Measurements from ENCODE around the gene ILDR2.

ILDR2 gene

GRCh38 chr1:166975361-166976129 is at the start of gene ILDR2:
ILDR2 (minus strand) TSS chr1:166975540; CDS start chr1:166975268, 272 bp downstream.
- no peak for DNase-seq

GRCh38 chr1:167022384-167022783 is 47.0 kb upstream of the ILDR2 start:
- no peak for DNase-seq

GRCh38 chr1:167016100-167016750 is 40.9 kb upstream of the ILDR2 start:
- DNase-seq = no peak

- no peak for DNase-seq
These were observed 38.0 kb upstream of the ILDR2 start for GRCh38 chr1:167013108-167013929.

GRCh38 chr1:167012570-167012969 is 37.2 kb upstream of the ILDR2 start:
- no peak for DNase-seq

GRCh38 chr1:167011560-167012191 is 36.3 kb upstream of the ILDR2 start:
- DNase-seq = no peak

GRCh38 chr1:167003711-167004110 is 28.4 kb upstream of the ILDR2 start:
- DNase-seq = no peak

GRCh38 chr1:167002354-167002753 is 27.0 kb upstream of the ILDR2 start:
- no peak for DNase-seq

- no peak for DNase-seq
These were observed 25.2 kb upstream of the ILDR2 start for GRCh38 chr1:167000546-167000945.

- DNase-seq = no peak
These were observed 24.2 kb upstream of the ILDR2 start for GRCh38 chr1:166999500-167000055.

- DNase-seq = no peak
These were observed 23.7 kb upstream of the ILDR2 start for GRCh38 chr1:166999075-166999474.

- no peak for DNase-seq
These were observed 13.7 kb upstream of the ILDR2 start, which contains the start of gene MAEL for GRCh38 chr1:166988974-166989515. MAEL (plus strand) TSS chr1:166989280; CDS start chr1:166989353, 73 bp downstream.

GRCh38 chr1:166981589-166981988 is 6.2 kb upstream of the ILDR2 start:
- DNase-seq = no peak

GRCh38 chr1:166980818-166981217 is 5.5 kb upstream of the ILDR2 start:
- no peak for DNase-seq

- DNase-seq = no peak
These were observed 5.0 kb upstream of the ILDR2 start for GRCh38 chr1:166980383-166980782.

- DNase-seq = no peak
These were observed 3.5 kb upstream of the ILDR2 start for GRCh38 chr1:166978821-166979220.

GRCh38 chr1:166977951-166978350 is 2.6 kb upstream of the ILDR2 start:
- DNase-seq = no peak

- DNase-seq = no peak
These were observed 544 bp downstream of the ILDR2 start for GRCh38 chr1:166974647-166975345.

- no peak for DNase-seq
These were observed 2.5 kb downstream of the ILDR2 start for GRCh38 chr1:166972826-166973225.

- DNase-seq = no peak
These were observed 3.1 kb downstream of the ILDR2 start for GRCh38 chr1:166972193-166972592.

- no peak for DNase-seq
These were observed 4.1 kb downstream of the ILDR2 start for GRCh38 chr1:166971252-166971651.
